HFFc6 (cell line): ENCODE measurements around the gene BTBD1. TPM values are rescaled to one million over a fixed set of nuclear protein-coding genes. Genes with fewer than 3 reads are reported as not detected.

Experiments used
- DNase-seq: peaks from one replicate; pipeline ENCODE4 v3.0.0-alpha.2; 2018
- H3K27ac Mint-ChIP-seq: 2 replicates; pipeline ENCODE4 v1.8.0; 2020; ENCODE audit warnings: mild to moderate bottlenecking, mixed read lengths
- H3K27me3 Mint-ChIP-seq: 2 replicates; pipeline ENCODE4 v1.8.0; 2021; ENCODE audit warnings: mild to moderate bottlenecking, moderate library complexity, mixed read lengths; ENCODE audit not compliant: insufficient read depth
- H3K36me3 Mint-ChIP-seq: 2 replicates; pipeline ENCODE4 v1.8.0; 2021; ENCODE audit warnings: low read depth, mixed read lengths
- H3K4me1 Mint-ChIP-seq: 2 replicates; pipeline ENCODE4 v1.8.0; 2020; ENCODE audit warnings: low read depth, mixed read lengths
- H3K4me3 Mint-ChIP-seq: 2 replicates; pipeline ENCODE4 v1.8.0; 2020; ENCODE audit warnings: mild to moderate bottlenecking, moderate library complexity, mixed read lengths
- H3K9me3 Mint-ChIP-seq: 2 replicates; pipeline ENCODE4 v1.8.0; 2020; ENCODE audit warnings: mild to moderate bottlenecking, mixed read lengths
- CTCF ChIP-seq: fragments of 200-600 bp; sonication (generic); IDR thresholded peaks from 2 replicates; pipeline ENCODE4 v1.5.0; 2021; ENCODE audit warnings: antibody characterized with exemption, mild to moderate bottlenecking
- microRNA-seq: library from miRNA; unstranded; fragments of <30 nt; microRNA quantifications from one replicate; pipeline ENCODE4, GENCODE V29; 2019
- total RNA-seq, 6 experiments: library from RNA; stranded (reverse); fragmentation: NEBNext Ultra II Directional; extraction: Animal tissue kit (Norgen Biotek cat#: 25700); gene quantifications; 2 replicates in 1 of 6; 3 replicates in 5 of 6; pipeline ENCODE4 v1.2.3, GENCODE V29; 2021

Gene BTBD1
- total RNA-seq, 6 experiments from 2014 or later: 62.2 to 74.8 (median 69.4) TPM

GRCh38 chr15:82969353-82969752 lies 97.7 kb downstream of the BTBD1 start:
- TF ChIP-seq CTCF: no peak
- Mint-ChIP-seq H3K27me3 (peaks cover 10% of the 10 kb centered on the region), H3K27ac (no peak overlapping the region), H3K4me1 (peaks cover 6% of the 10 kb centered on the region; the same call in 1 of the 2 replicates), H3K4me3 (no peak overlapping the region), H3K9me3 (no peaks in the 10 kb centered on the region), H3K36me3 (no peaks in the 10 kb centered on the region)
- no peak for DNase-seq

- H3K4me1 Mint-ChIP-seq: peaks cover 6% of the 10 kb centered on the region; the same call in 1 of the 2 replicates
- DNase-seq: peak; percentile 56
- H3K36me3 Mint-ChIP-seq: no peaks in the 10 kb centered on the region
- TF ChIP-seq CTCF: no peak
- H3K27ac Mint-ChIP-seq: no peak overlapping the region
- peaks cover 12% of the 10 kb centered on the region for H3K27me3 Mint-ChIP-seq
- no peaks in the 10 kb centered on the region for H3K9me3 Mint-ChIP-seq
- H3K4me3 Mint-ChIP-seq: no peak overlapping the region
These were observed 99.0 kb downstream of the BTBD1 start for GRCh38 chr15:82968066-82968465.

GRCh38 chr15:82966671-82967071 lies 100.4 kb downstream of the BTBD1 start:
- H3K27ac Mint-ChIP-seq: no peak overlapping the region
- H3K4me3 Mint-ChIP-seq: no peak overlapping the region
- H3K4me1 Mint-ChIP-seq: peaks cover 6% of the 10 kb centered on the region; the same call in 1 of the 2 replicates
- no peak for DNase-seq
- H3K36me3 Mint-ChIP-seq: no peaks in the 10 kb centered on the region
- no peaks in the 10 kb centered on the region for H3K9me3 Mint-ChIP-seq
- TF ChIP-seq CTCF: no peak
- H3K27me3 Mint-ChIP-seq: peaks cover 12% of the 10 kb centered on the region

Small RNAs within 50 kb of the gene (microRNA-seq; reads per million reads assigned to microRNA genes)
- gene MIR4515: not detected

Other genes with a start within 250 kb of the BTBD1 start
- 1 to 10 TPM in 2 of 6 experiments, under 1 TPM in 4; 0.19 to 1.4 (median 0.86) TPM for gene HOMER2, start 114.5 kb downstream of the BTBD1 start, total RNA-seq
- gene RAMAC, start 81.0 kb downstream of the BTBD1 start, total RNA-seq: 10 to 100 TPM; 18.6 to 22.0 (median 20.3) TPM
- gene C15orf40, start 55.6 kb downstream of the BTBD1 start, total RNA-seq: 10 to 100 TPM; 21.1 to 31.5 (median 26.3) TPM
- under 1 TPM in 4 of 6 experiments, not detected in 2; 0.25 to 0.46 (median 0.42) TPM for gene TM6SF1, start 40.4 kb upstream of the BTBD1 start, total RNA-seq
- gene HDGFL3, start 140.6 kb upstream of the BTBD1 start, total RNA-seq: 10 to 100 TPM; 40.3 to 64.6 (median 59.2) TPM
- gene BNC1, start 217.4 kb upstream of the BTBD1 start, total RNA-seq: 10 to 100 TPM in 5 of 6 experiments, 1 to 10 TPM in 1; 8.8 to 17.5 (median 14.0) TPM